Astrocyte of the cerebellum (primary cell): Measurements from ENCODE around the gene CLPTM1L.

Experiments used
- DNase-seq: peaks from one replicate; pipeline ENCODE4 v3.0.0-alpha.2; 2011; ENCODE audit warnings: low read depth
- H3K4me3 ChIP-seq: 2 replicates; pipeline ENCODE4 v1.5.1; 2011; ENCODE audit warnings: mild to moderate bottlenecking, low read depth, low read length, moderate library complexity
- in situ Hi-C: cut with HindIII; loops from 2 replicates; pipeline ENCODE4 v1.10.0; 2017; ENCODE audit warnings: low sequenced_read_pairs
- TF ChIP-seq, protein P1 (sequence below): IDR thresholded peaks from 2 replicates; pipeline ENCODE4 v1.5.1; 2012; ENCODE audit warnings: low read length, low read depth, moderate library complexity, mild to moderate bottlenecking; ENCODE audit errors: missing control alignments

Gene CLPTM1L

GRCh38 chr5:1356873-1357787, 12.2 kb upstream of the CLPTM1L start:
- in situ Hi-C loops: no loop called here
- no peak for DNase-seq
- TF ChIP-seq, protein P1, sequence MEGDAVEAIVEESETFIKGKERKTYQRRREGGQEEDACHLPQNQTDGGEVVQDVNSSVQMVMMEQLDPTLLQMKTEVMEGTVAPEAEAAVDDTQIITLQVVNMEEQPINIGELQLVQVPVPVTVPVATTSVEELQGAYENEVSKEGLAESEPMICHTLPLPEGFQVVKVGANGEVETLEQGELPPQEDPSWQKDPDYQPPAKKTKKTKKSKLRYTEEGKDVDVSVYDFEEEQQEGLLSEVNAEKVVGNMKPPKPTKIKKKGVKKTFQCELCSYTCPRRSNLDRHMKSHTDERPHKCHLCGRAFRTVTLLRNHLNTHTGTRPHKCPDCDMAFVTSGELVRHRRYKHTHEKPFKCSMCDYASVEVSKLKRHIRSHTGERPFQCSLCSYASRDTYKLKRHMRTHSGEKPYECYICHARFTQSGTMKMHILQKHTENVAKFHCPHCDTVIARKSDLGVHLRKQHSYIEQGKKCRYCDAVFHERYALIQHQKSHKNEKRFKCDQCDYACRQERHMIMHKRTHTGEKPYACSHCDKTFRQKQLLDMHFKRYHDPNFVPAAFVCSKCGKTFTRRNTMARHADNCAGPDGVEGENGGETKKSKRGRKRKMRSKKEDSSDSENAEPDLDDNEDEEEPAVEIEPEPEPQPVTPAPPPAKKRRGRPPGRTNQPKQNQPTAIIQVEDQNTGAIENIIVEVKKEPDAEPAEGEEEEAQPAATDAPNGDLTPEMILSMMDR: no peak
- H3K4me3 ChIP-seq: no peak overlapping the region

GRCh38 chr5:1354576-1354975, 9.7 kb upstream of the CLPTM1L start:
- no peak for DNase-seq
- in situ Hi-C loops: no loop called here
- H3K4me3 ChIP-seq: no peak overlapping the region
- TF ChIP-seq, protein P1: no peak

- no peak overlapping the region for H3K4me3 ChIP-seq
- in situ Hi-C loops: no loop called here
- TF ChIP-seq, protein P1: no peak
- no peak for DNase-seq
Measured at GRCh38 chr5:1352231-1353219, 7.6 kb upstream of the CLPTM1L start.

- in situ Hi-C loops: no loop called here
- no peak for DNase-seq
- TF ChIP-seq, protein P1: no peak
- no peak overlapping the region for H3K4me3 ChIP-seq
Measured at GRCh38 chr5:1351156-1351555, 6.3 kb upstream of the CLPTM1L start.

- in situ Hi-C loops: no loop called here
- TF ChIP-seq, protein P1: no peak
- H3K4me3 ChIP-seq: no peak overlapping the region
- no peak for DNase-seq
Measured at GRCh38 chr5:1349246-1349645, 4.3 kb upstream of the CLPTM1L start.

DNA sequence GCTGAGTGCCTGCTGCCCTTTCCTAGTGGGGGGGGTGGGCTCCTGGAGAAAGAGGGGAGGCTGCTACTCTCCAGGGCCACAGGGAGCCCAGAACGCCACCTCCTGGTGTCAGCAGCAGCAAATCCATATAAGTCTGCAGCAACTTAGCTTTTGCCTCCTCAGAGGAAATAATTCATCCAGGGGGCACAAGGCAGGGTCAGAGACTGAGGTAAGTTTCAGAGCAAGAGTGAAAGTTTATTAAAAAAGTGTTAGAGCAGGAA, 4.0 kb upstream of the CLPTM1L start:
- no peak overlapping the region for H3K4me3 ChIP-seq
- in situ Hi-C loops: no loop called here
- TF ChIP-seq, protein P1: no peak
- no peak for DNase-seq
